ENCODE results near the gene SEC61A1. TPM values are rescaled to one million over a fixed set of nuclear protein-coding genes. Genes with fewer than 3 reads are reported as not detected.

SEC61A1 gene
- total RNA-seq, 4 donors from 2014 or later = 72.2 to 109 (median 91.6) TPM

DNA sequence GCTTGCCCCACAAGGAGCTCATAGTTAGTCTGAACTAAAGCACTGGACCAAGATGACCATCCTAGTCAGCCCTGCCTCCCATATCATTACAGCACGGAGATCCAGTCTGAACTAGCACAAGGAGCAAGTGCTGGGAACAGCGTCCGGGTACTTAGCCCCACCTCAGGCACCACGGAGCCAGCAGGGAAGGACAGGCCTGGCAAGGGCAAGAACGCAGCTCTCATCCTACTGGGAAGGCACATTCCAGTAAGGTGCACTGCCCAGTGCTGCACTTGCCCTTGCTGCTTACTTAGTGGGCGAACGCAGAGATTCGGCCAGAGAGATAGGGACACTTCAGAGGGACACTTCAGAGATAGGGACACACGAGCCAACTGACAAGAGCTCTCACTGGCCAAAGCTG, 27.6 kb downstream of the SEC61A1 start:
- H3K27me3 ChIP-seq = no peaks in the 10 kb centered on the region
- no peak overlapping the region for H3K27ac ChIP-seq
- no peak for ATAC-seq
- no peak for TF ChIP-seq POLR2AphosphoS5 (IDR thresholded peaks at IDR 0.05)
- TF ChIP-seq EP300 (IDR thresholded peaks at IDR 0.05) = no peak
- no peak for TF ChIP-seq POLR2A (IDR thresholded peaks at IDR 0.05)
- TF ChIP-seq, protein P1, sequence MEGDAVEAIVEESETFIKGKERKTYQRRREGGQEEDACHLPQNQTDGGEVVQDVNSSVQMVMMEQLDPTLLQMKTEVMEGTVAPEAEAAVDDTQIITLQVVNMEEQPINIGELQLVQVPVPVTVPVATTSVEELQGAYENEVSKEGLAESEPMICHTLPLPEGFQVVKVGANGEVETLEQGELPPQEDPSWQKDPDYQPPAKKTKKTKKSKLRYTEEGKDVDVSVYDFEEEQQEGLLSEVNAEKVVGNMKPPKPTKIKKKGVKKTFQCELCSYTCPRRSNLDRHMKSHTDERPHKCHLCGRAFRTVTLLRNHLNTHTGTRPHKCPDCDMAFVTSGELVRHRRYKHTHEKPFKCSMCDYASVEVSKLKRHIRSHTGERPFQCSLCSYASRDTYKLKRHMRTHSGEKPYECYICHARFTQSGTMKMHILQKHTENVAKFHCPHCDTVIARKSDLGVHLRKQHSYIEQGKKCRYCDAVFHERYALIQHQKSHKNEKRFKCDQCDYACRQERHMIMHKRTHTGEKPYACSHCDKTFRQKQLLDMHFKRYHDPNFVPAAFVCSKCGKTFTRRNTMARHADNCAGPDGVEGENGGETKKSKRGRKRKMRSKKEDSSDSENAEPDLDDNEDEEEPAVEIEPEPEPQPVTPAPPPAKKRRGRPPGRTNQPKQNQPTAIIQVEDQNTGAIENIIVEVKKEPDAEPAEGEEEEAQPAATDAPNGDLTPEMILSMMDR (IDR thresholded peaks at IDR 0.05) = no peak
- no peaks in the 10 kb centered on the region for H3K9me3 ChIP-seq
- WGBS, 2 donors (ENCODE audit: low coverage in 1 of 2) = 90% methylated on average over 4 of the region's 9 CpGs; no CpG with 5 or more reads in 1 of the 2 donors
- peaks cover 0 to 71% (median 27%) of the 10 kb centered on the region in 3 donors for H3K4me1 ChIP-seq
- H3K36me3 ChIP-seq = peaks cover 0 to 31% of the 10 kb centered on the region in 2 donors
- no peak overlapping the region for H3K4me3 ChIP-seq

DNA sequence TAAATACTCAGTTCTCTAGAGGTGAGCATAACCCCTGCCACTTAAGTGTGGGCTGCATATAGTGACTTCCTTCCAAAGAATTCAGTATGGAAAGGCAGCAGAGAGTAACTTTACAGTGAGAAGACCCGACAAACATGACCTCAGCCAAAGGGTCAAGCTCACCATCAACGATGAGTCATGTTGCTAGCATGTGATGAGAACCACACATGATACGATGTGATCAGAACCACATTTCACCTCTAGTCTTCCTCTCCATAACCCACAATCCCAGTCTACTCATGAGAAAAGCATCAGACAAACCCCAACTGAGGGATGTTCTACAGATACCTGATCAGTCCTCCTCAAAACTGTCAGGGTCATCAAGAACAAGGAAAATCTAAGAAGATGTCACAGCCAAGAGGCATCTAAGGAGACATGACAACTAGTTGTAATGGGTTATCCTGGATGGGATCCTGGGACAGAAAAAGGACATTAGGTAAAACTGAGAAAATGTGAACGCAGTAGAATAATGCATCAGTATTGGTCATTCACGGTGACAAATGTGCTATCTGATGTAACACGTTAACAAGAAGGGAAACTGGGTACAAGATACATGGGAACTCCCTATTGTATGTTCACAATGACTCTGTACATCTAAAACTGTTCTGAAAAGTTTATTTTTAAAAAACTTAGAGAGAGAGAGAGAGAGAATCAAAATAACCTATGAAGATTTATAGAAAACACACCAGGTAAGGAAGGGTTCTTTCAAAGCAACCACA, 28.3 kb downstream of the SEC61A1 start:
- Histone ChIP-seq H3K36me3 (peaks cover 0 to 31% of the 10 kb centered on the region in 2 donors), H3K4me3 (no peak overlapping the region), H3K27ac (no peak overlapping the region), H3K27me3 (no peaks in the 10 kb centered on the region), H3K9me3 (no peaks in the 10 kb centered on the region), H3K4me1 (peaks cover 0 to 71% (median 29%) of the 10 kb centered on the region in 3 donors)
- ATAC-seq = no peak
- WGBS, 2 donors (ENCODE audit: low coverage in 1 of 2) = 69 to 79% methylated on average over 6 of the region's 6 CpGs
- TF ChIP-seq EP300 (IDR thresholded peaks at IDR 0.05) (no peak), POLR2AphosphoS5 (IDR thresholded peaks at IDR 0.05) (no peak), POLR2A (IDR thresholded peaks at IDR 0.05) (no peak)
- TF ChIP-seq, protein P1 (IDR thresholded peaks at IDR 0.05) = no peak

DNA sequence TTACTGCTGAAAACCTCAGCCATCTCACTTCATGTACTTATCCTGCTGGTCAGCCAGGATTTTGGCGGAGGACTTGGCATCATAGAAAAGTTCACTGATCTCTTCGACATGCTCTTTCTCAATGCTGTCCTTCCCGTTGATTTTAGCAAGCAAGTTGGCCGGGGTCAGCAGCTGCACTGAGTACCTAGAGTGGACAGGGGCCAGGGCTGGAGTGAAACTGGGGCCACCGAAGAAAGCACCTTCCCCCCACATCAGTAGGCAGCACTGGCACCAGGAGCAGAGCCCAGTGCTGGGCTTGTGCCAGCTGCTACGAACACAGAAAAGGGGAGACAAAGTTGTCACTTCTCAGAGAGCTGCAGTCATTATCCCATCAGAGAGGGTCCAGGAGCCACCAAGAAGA, 29.0 kb downstream of the SEC61A1 start:
- H3K27ac ChIP-seq = no peak overlapping the region

DNA sequence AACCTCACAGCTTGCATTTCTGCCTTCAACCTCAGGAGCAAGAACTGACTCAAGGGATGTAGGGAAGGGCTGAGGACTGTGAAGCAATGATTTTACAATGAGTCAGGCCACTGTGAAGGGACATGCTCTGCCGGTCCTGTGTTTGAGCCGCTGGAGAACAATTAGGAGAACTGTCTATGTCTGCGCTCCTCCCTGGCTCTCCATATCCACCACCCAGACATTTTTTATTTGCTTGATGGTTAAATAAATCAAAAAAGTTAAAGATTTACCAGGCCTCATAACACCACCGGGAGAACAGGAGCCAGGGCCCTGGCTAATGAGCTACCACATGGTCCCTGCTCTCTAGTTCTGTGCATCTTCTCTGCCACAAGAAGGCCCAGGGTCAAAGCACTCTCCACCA, 29.6 kb downstream of the SEC61A1 start:
- 86 to 95% methylated on average over 3 to 4 of the region's 4 CpGs for WGBS, 2 donors (ENCODE audit: low coverage in 1 of 2)
- peaks cover 0 to 70% (median 24%) of the 10 kb centered on the region in 3 donors for H3K4me1 ChIP-seq
- no peaks in the 10 kb centered on the region for H3K9me3 ChIP-seq
- H3K36me3 ChIP-seq = peaks cover 0 to 34% of the 10 kb centered on the region in 2 donors
- no peak for TF ChIP-seq POLR2A (IDR thresholded peaks at IDR 0.05)
- no peak for TF ChIP-seq EP300 (IDR thresholded peaks at IDR 0.05)
- TF ChIP-seq, protein P1 (IDR thresholded peaks at IDR 0.05) = no peak
- no peak for TF ChIP-seq POLR2AphosphoS5 (IDR thresholded peaks at IDR 0.05)
- no peaks in the 10 kb centered on the region for H3K27me3 ChIP-seq
- no peak overlapping the region for H3K4me3 ChIP-seq
- ATAC-seq = no peak
- peak overlapping the region in 1 of 4 donors; percentile 73 for H3K27ac ChIP-seq

More for the DNA sequence above, 29.0 kb downstream of the SEC61A1 start:
- no peak for ATAC-seq
- H3K9me3 ChIP-seq = no peaks in the 10 kb centered on the region
- 72% methylated on average over 3 of the region's 6 CpGs; no CpG with 5 or more reads in 1 of the 2 donors for WGBS, 2 donors (ENCODE audit: low coverage in 1 of 2)
- peaks cover 0 to 31% of the 10 kb centered on the region in 2 donors for H3K36me3 ChIP-seq
- no peak overlapping the region for H3K4me3 ChIP-seq
- TF ChIP-seq POLR2AphosphoS5 (IDR thresholded peaks at IDR 0.05) (no peak), POLR2A (IDR thresholded peaks at IDR 0.05) (no peak)
- H3K4me1 ChIP-seq = peaks cover 0 to 71% (median 26%) of the 10 kb centered on the region in 3 donors
- no peaks in the 10 kb centered on the region for H3K27me3 ChIP-seq

DNA sequence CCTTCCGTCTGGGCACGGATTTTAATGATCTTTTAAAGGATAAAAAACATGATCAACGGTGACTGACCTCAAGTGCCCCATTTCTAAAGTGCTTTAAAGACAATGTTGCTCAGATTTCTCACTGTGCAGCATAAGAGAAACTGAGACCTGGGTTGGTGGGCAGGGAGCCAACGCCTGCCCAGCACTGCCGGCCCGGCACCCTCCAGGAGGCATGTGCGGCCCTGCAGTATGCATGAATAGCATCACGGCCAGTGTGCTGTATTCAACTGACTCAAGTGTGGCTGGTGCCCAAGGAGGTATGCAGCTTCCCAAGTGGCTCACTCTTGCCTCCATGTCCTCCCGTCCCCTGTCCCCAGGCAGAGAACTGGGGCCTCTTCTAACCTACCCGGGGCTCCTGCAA, 30.3 kb downstream of the SEC61A1 start:
- TF ChIP-seq POLR2AphosphoS5 (IDR thresholded peaks at IDR 0.05) (no peak), POLR2A (IDR thresholded peaks at IDR 0.05) (no peak), EP300 (IDR thresholded peaks at IDR 0.05) (no peak)
- TF ChIP-seq, protein P1 (IDR thresholded peaks at IDR 0.05) = no peak
- Histone ChIP-seq H3K4me3 (no peak overlapping the region), H3K4me1 (peaks cover 0 to 63% (median 19%) of the 10 kb centered on the region in 3 donors), H3K27ac (peak overlapping the region in 3 of 4 donors; percentile 73 to 81 (median 79)), H3K27me3 (no peaks in the 10 kb centered on the region), H3K36me3 (peaks cover 0 to 41% of the 10 kb centered on the region in 2 donors), H3K9me3 (no peaks in the 10 kb centered on the region)
- WGBS, 2 donors (ENCODE audit: low coverage in 1 of 2) = no CpG with 5 or more reads among the region's 10 CpGs
- no peak for ATAC-seq

Measured in gastroesophageal sphincter (tissue), 4 donors.